HG02798 (cell line): Measurements from ENCODE around the gene TTC29.
"Not testable (repeated sequence)": the region's sequence is repeated elsewhere in the genome, so short reads cannot be mapped to it uniquely, and the experiment has no call there.

Experiments used
- ATAC-seq: cut with Tn5 transposase; IDR thresholded peaks from one replicate; pipeline ENCODE4 v1.9.1; 2021; ENCODE audit warnings: mild to moderate bottlenecking; ENCODE audit not compliant: unreplicated experiment, poor library complexity

The TTC29 gene

DNA sequence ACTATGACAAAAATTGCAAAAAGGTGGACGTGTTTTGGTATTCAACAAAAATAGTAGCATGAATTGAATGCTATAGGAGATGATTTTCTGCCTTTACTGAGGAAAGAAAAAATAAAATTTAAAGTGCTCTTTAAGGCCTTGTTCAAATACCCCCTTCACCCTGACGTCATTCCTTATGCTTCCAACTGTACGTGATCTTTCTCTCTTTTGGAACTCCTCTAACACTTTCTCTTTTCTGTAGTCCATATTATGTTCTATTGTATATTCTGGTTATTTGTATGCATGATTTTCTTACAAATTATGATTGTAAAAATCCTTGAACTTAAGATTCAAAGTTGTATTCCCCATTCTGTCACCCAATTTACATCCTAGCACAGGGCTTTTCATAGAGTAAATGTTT is 206.5 kb downstream of the TTC29 start:
- ATAC-seq = no peak

DNA sequence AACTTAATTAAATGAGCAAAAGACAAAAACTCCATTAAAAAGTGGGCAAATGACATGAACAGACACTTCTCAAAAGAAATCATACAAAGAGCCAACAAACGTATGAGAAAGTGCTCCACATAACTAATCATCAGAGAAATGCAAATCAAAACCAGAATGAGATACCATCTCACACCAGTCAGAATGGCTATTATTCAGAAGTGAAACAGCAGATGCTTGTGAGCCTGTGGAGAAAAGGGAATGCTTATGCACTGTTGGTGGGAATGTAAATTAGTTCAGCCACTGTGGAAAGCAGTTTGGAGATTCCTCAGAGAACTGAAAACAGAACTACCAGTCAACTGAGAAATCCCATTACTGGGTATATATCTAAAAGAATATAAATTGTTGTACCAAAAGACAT is 222.1 kb downstream of the TTC29 start:
- not testable (repeated sequence) for ATAC-seq

DNA sequence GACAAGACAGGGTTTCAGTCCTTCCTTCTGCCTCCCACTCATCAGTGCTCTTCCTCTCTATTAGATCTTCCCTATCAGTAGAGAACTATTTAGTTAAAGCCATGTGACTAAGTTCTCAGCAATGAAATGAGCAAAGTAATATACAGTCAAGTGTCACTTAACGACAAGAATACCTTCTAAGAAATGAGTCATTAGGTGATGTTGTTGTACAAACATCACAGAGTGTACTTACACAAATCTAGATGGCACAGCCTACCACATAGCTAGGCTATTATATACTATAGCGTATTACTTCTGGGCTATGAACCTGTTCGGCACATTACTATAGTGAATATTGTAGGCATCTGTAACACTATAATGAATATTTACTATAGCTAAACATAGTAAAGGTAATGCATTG is 235.7 kb downstream of the TTC29 start:
- ATAC-seq = no peak

DNA sequence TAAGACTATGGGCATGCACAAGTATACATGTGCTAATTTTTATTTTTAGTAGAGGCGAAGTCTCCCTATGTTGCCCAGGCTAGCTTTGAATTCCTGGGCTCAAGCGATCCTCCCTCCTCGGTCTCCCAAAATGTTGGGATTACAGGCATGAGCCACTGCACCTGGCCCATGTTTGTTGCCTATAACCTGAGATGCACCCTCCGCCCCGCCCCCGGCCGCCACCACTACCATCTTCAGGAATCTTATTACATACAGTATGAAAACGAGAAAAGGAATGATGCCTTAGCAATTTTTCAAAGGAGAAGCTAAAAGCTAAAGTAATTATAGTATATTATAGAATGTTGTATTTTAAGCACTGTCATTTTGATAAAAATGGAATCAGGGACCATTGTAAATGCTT is 245.8 kb downstream of the TTC29 start:
- ATAC-seq = no peak

DNA sequence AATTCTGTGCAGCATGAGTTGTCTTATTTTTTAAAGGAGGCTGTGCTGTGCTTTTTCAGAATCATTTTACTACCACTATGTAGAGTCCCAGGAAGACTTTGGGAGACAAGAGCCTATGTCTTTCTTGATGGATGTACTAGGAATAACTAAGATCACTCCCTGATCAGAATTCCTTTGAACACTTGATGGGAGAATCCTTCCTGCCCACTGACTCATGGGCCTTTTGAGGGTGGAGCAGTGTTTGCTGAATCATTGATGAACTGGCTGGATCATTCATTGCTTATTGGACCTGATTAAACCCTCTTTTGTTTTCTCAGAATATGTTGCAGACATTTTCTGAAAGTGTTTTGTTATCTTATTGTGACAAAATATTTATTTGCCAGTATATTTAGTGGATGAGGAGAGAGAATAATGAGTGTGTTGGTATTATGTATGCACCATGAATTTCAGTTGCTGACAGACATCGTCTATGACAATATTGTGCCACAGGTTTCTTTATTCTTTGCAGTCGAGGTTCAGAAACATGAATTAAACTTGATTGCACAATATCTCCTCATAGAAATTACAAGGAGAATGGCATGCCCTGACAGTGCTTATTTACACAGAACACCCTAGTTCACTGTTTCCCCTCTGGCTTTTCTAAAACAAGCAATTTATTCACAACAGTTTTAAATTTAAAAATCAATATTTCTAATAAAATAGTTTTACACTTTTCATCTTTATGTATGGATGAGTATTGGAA is 270.7 kb downstream of the TTC29 start:
- ATAC-seq = no peak

DNA sequence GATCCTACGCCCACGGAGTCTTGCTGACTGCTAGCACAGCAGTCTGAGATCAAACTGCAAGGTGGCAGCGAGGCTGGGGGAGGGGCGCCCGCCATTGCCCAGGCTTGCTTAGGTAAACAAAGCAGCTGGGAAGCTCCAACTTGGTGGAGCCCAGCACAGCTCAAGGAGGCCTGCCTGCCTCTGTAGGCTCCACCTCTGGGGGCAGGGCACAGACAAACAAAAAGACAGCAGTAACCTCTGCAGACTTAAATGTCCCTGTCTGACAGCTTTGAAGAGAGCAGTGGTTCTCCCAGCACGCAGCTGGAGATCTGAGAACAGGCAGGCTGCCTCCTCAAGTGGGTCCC is 281.7 kb downstream of the TTC29 start:
- ATAC-seq = not testable (repeated sequence)

- ATAC-seq = no peak
These were observed 284.3 kb downstream of the TTC29 start for GRCh38 chr4:146661367-146661766.
